HG03045 (cell line): Measurements from ENCODE around the gene ACYP1.
"Not testable (repeated sequence)": the region's sequence is repeated elsewhere in the genome, so short reads cannot be mapped to it uniquely, and the experiment has no call there.

Experiments used
- ATAC-seq: cut with Tn5 transposase; IDR thresholded peaks from one replicate; pipeline ENCODE4 v1.9.1; 2021; ENCODE audit warnings: mild to moderate bottlenecking, moderate library complexity; ENCODE audit not compliant: unreplicated experiment

The ACYP1 gene

DNA sequence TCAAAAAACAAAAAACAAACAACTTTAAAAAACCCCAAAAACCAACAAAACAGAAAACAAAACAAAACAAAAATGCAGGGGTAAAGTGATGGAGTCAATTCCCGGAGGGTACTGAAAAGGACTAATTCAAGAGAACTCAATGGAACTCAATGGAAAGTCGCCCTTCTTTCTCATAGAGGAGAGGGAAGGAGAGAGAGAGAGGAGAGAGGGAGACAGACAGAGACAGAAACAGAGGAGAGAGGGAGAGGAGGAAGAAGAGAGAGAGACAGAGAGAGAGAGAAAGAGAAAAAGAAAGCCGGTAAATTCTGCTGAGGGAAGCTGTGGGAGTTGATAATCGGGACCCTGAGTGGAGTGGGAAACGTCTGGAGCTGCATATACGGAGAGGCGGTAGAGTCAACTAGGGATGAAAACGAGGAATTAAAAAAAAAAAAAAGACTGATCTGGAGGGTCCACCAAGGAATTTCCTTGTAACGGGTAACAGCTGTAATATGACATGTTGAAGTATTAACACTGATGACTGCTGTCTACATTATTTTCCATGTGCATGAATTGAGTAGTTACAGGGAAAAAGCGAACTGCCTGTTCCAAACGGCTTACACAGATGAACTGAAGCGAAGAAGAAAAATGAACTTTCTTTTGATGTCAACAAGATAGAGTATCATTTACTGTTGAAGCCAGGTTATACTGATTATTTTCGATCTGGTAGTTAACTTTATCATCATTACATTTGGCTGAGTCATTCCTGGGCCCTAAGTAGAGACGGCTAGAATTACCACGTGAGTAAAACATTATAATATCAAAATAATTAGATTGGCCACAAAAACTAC is 4.7 kb upstream of the ACYP1 start:
- ATAC-seq = no peak

DNA sequence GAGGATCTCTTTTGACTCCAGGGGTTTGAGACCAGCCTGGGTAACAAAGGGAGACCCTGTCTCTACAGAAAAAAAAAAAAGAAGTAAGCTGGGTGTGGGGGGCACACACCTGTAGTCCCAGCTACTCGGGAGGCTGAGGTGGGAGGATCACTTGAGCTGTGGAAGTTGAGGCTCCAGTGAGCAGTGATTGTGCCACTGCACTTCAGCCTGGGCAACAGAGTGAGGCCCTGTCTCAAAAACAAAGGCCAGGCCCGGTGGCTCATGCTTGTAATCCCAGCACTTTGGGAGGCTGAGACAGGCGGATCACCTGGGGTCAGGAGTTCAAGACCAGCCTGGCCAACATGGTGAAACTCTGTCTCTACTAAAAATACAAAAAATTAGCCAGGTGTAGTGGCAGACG is 3.9 kb upstream of the ACYP1 start:
- ATAC-seq = not testable (repeated sequence)

DNA sequence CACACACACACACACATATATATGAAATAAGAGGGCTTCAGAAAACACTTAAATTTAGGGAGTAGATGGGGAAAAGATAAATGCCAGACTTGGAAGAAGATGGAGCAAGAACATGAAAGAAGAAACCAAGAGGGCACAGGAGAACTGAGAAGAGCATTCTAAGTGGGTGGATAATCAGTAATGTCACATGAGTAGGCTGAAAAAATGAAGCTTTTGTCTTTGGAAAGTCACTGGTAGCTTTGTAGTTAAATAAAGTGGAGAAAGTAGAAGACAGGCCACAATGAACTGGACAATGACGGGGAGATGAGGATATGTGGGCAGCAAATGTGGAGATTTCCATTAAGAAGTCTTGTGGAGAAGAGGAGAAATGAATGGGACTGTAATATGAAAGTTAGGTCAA is 3.4 kb upstream of the ACYP1 start:
- ATAC-seq = no peak

DNA sequence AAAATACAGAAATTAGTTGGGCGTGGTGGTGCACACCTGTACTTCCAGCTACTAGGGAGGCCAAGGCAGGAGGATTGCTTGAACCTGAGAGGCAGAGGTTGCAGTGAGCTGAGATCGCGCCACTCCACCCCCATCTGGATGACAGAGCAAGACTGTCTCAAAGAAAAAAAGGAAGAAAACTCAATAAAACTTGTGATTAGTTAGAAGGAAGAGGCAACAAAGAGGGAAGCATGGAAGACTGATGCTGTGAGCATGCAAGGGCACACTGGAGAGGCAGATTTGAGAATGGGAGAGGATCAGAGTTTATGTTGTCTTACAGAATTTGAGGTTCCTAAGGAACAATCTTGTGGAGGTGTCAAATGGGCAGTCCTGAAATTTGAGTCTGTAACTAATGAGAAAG is 2.9 kb upstream of the ACYP1 start:
- ATAC-seq = no peak

DNA sequence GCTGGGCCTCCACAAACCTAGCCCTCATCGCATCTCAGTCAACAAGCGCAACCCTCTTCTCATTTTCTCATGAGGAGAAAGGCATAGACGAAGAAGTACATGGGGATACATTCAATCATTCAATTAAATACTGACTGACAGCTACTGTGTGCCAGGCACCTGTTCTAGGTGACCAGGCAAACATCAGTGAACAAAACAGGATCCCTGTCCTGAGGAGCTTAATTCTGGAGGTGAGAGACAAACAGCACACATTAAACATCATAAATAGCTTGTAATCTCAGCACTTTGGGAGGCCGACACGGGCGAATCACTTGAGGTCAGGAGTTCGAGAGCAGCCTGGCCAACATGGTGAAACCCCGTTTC is 362 bp upstream of the ACYP1 start:
- peak; percentile 23 for ATAC-seq

DNA sequence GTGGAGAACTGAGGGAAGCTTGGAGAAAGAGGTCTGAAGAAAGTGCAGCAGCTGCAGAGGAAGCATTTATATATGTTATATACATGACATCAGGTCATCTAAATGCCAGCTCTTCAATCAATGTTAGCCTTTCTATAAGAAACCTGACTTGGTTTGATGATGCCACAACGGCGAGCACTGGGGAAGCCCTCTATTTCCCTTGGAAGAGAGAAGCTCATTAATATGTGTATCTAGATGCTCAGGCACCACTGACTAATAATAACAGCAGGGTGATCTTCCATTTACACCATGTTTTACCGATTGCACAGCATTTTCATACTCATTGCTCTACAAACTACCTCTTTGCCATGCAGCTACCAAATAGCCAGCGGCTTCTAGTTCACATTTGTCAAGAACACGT is 811 bp downstream of the ACYP1 start:
- ATAC-seq = no peak

DNA sequence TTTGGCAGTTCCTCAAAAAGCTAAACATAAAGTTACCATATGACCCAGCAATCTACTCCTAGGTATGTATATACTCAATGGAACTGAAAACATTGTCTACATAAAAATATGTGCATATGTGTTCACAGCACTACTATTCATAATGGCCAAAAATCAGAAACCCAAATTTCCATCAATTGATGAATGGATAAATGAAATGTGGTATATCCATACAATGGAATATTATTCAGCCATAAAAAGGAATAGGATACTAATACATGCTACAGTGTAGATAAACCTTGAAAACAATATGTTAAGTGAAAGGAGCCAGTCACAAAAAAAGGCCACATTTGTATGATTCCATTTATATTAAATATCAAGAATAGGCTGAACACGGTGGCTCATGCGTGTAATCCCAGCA is 3.4 kb downstream of the ACYP1 start:
- no peak for ATAC-seq

DNA sequence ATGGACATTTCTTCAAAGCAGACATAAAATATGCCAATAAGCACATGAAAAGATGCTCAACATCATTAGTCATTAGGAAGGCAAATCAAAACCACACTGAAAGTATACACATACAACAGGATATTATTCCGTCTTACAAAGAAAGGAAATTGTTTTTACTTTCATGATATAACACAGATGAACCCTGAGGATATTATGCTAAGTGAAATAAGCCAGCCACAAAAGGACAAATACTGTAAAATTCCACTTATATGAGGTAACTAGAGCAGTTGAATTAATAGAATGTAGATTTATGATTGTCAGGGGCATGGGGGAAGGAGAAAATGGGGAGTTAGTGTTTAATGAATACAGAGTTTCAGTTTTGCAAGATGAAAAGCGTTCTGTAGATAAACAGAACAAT is 4.2 kb downstream of the ACYP1 start:
- ATAC-seq = no peak

DNA sequence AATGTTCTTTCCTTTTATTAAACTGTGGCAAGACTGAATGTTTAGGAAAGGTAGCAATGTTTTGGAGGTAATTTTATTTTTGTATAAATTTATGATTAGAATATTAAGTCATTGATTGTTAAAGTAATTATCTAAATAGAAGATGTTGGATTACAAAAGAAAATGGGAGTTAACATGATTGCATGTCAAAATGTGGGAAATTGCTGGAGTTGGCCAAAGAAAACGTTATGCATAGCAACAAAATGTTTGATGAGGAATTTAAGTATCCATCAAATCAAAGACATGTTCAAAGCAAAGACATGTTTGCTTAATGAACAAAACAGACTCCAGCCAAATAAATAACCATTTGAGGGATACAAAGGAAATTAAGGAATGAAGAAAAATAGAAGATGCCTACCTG is 9.4 kb downstream of the ACYP1 start:
- ATAC-seq = no peak

DNA sequence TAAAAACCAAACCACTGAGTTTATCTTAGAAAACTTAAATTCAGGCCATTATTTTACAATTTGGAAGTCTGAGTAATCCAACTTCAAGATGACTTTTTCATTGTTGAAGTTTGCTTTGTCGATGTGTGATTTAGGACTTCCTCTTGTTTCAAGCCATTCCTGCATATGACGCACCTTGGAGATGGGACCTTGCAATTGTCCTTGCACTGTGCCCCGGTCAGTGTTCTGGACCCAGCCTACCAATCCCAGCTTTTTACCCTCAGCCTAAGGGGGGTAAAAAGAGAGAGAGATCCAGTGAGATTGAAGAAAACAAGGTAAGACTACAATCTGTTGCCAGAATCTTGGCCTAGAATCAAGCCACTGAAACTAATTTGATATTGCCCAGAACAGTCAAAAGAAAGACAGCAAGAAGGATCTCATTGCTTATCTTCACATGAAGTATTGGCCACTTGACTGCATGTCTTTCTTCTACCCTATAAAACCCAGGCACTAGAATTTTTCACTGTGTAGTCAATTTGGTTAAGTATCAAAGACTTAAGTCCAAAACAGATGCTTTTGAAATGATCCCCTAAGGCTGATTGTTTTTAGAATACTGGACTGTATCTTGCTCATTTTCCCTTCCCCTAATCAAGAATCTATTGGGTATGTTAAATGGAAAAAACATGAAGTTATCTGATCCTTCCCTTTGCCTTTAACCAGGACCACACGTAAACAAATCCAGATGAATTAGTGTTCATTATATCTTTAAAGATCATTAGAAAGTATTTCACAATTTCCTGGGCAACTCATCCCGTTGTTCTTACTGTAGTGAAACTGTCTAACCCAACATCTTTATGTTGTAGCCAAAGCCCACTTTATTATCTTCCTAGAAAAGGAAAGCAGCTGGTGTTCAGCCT is 10.2 kb downstream of the ACYP1 start:
- no peak for ATAC-seq

DNA sequence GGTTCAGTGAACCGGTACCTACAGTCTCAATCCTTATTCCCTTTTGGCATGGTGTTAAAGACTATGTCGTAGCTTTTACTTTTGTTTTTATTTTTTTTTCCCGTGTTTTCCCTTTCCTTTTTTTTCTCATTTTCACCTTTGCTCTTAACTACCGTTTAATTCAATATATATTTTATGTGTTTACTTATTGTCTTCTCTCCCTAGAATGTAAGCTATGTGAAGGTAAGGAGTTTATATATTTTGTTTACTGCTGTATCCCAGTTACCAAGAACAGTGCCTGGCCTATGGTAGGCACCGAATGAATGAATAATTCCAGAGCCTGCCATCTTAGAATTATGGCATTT is 12.3 kb downstream of the ACYP1 start:
- ATAC-seq = no peak

DNA sequence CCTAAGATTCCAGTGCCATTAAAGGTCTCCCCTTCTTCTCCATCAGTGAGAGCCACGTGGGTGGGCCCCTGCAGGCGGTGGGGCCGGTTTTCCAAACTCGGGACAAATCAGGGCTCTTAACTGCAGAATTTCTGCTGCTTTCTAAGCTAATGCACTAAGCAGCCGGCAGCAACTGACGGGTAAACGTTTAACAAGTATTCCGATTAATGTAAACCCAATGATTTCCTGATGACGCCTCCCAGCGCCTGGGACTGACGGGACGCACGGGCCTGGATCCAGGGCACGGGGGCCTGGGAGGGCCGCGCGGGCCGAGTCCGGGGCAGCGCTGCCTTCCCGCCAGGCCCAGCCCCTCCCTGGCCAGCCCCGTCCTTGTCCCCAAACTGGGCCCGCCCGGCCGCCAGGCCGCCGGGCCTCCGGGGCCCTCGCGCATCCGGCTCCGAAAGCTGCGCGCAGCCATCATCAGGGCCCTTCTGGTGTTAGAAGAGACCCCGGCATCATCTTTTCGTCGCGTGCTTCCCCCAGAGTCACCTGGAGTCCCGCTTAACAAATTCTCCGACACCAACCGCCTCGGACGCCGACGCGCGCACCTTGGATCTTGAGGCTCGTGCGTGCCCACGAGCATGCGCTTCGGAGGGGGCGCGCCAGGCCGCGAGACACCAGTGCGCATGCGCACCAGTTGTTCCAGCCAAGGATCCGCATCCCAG is 12.8 kb downstream of the ACYP1 start, which contains the start of gene MLH3:
TSS of gene MLH3 (minus strand) at position 616 of the 704 bp plus-strand sequence. CDS start 1,812 bp downstream, outside the sequence.
- peak; percentile 71 for ATAC-seq

DNA sequence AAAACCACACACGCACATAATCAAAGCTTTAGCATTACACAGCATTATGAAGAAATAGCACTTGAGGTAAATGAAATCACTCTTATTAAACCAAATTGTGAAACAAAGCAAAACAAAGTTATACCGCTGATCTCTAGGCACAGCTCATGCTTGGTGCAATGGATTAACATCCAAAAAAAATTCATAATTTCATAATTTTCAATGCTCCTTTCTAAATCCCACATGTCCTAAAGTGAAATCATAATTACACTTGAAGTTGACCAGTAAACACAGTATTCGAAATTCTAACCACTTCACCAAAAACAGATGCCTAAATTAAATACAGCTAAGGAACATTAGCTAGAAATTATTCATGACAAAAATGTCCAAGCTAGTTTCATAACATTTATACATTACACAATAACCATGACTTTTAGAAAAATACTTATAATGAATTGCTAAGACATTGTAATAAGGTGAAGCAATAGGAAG is 14.1 kb downstream of the ACYP1 start:
- no peak for ATAC-seq

DNA sequence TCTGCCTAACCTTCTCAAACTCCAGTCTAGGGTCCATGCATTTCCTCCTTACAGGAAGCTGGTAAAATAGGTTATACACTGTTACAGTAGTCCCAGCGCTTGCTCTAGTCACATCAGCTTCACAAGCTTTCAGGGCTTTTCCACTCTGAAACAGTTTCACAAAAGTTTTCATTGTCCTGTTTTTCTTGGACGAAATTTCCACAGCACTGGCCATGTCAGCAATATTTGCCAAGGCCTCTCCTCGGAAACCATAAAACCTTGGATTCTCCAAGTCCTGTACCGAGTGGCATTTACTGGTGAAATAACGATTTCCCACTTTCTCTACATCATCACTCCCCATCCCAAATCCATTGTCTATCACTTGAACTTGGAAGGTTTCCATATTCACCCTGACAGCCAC is 14.7 kb downstream of the ACYP1 start:
- ATAC-seq = no peak

DNA sequence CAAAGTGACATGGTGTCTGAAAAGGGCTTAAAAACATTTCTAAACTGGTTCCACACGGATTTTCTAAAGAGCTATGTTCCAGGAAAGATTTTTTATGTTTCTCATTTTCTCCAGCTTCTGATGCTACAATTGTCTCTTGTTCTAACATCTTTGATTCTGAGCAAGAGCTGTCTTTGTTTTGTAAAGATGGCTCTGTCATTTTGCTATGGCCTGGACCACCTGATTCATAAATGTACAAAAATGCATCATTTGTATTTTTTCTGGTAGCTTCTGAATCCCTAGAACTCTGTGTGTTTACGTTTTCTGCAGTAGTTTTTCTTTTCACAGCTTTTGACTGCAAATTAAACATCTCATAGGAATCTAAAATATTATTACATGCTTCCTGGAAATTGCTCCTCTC is 15.7 kb downstream of the ACYP1 start:
- ATAC-seq = no peak

DNA sequence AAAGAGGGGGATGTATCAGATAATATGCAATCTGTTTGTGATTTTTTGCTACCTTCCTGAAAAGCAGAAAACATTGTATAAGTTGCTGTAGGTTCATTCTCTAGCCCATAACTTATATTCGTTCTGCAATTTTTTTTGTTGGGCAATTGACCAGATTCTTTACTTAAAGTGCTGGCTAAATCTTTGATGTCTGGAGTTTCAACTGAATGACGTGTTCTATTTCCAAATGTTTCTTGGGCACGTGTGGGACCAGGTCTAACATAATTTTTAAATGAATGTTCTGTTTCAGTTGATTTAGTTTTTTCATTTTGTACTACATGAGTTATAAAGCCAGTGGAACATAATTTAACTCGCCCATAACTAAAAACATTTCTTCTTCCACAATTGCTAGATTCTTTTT is 16.3 kb downstream of the ACYP1 start:
- no peak for ATAC-seq

DNA sequence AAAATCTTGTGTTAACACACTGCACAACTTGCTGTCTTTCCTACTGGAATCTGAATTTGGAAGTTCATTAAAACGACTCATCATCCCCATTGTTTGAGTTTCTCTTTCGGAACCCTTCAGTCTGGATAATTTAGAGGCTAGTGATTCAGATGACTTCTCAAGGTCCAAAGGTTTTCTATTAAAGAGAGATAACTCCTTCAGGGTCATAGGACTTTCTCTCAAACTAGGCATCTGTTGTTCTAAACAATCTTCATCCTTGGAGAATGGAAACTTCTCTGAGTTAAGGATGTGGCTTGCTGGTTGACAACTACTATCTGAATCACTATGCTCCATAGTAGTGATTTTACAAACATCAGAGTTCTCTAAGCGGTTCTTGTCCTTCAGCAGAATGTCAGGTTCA is 16.9 kb downstream of the ACYP1 start:
- ATAC-seq = no peak

DNA sequence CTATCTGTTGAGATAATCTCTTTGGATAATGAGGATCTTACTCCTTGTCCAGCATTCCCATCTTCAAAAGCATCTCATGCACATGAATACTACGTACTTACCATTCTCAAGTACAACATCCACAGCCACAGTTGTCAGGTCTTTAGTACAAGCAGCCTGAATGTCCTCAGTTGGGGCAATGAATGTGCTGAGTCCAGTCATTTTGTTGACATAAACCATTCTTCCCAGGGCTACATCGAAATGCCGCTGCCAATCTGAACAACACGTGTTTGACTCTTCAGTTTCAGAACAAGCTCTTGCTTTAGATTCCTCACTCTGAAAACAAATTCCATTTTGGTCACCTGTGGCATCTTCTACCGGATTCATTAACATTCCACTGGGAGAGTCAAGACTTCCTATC is 17.5 kb downstream of the ACYP1 start:
- ATAC-seq = no peak

DNA sequence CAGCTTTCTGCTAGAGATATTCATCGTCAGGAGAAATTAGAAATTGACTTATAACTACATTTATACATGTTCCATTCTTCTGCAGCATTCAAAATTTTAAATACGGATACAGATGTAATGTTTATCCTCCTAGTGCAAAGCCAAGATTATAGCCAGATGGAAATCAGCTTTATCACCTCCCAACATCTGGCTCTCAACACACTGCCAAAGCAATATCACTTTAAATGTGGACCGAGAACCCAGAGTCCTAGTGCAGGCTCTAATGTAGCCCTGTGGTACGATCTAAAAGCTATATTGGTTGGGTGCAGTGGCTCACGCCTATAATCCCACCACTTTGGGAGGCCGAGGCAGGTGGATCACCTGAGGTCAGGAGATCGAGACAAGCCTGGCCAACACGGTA is 19.1 kb downstream of the ACYP1 start:
- no peak for ATAC-seq

DNA sequence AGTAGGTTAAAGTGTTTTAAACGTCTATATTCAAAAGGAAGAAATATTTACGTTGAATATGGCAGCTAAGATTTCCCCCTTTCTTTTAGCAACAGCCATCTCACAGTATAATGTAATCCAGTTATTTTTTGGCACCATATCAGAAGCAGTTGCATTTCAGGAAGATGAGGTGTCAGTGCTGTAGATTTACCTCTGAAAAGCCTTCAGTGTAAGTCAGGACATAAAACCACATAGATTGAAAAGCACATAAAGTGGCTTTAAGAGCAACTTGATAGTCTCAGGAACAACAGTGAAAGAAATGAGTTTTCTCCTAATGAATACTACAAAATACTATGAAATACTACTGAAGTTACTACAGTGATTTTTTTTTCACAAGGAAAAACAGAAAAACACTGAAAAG is 19.5 kb downstream of the ACYP1 start:
- no peak for ATAC-seq

DNA sequence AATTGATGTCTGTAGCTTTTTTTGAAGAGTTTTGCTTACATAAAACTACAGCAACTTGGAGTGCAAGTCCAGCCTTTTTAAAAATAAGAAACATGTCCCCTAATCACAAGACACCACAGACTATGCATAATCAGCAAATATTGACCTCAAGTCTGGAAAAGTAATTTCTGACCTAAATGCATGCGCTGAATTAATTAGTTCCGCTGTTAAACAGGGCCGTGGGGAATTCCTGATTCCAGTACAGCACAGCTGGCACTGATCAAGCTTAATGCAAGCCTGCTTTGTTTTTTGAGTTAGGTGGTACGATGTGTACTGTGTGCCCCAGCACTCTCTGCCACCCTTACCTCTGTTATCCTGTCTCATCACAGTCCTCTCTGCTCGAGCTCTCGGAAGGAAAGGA is 21.8 kb downstream of the ACYP1 start:
- ATAC-seq = no peak
